HEK293 (cell line): ENCODE data around the gene ANKRD16.
A peak's percentile ranks its signal among the peaks of the same experiment; 100 is the strongest.

Source experiments
- ZBTB48 ChIP-seq: fragments of 450-650 bp; formaldehyde crosslinking; IDR thresholded peaks from 2 replicates; pipeline ENCODE4 v1.5.1; 2016; ENCODE audit warnings: missing biosample characterization, missing genetic modification characterization
- ZNF175 ChIP-seq: fragments of 450-650 bp; formaldehyde crosslinking; IDR thresholded peaks from 2 replicates; pipeline ENCODE4 v1.5.1; 2016; ENCODE audit warnings: missing biosample characterization, missing genetic modification characterization
- ZXDB ChIP-seq: fragments of 450-650 bp; formaldehyde crosslinking; IDR thresholded peaks from 2 replicates; pipeline ENCODE4 v1.5.1; 2016; ENCODE audit warnings: missing biosample characterization, missing genetic modification characterization
- TF ChIP-seq, protein P1 (sequence below): fragments of 450-650 bp; formaldehyde crosslinking; IDR thresholded peaks from 2 replicates; pipeline ENCODE4 v1.5.1; 2016; ENCODE audit warnings: missing biosample characterization, missing genetic modification characterization
- TF ChIP-seq, protein P2 (sequence below): fragments of 450-650 bp; formaldehyde crosslinking; IDR thresholded peaks from 2 replicates; pipeline ENCODE4 v1.5.1; 2016; ENCODE audit warnings: missing biosample characterization, missing genetic modification characterization

DNA sequence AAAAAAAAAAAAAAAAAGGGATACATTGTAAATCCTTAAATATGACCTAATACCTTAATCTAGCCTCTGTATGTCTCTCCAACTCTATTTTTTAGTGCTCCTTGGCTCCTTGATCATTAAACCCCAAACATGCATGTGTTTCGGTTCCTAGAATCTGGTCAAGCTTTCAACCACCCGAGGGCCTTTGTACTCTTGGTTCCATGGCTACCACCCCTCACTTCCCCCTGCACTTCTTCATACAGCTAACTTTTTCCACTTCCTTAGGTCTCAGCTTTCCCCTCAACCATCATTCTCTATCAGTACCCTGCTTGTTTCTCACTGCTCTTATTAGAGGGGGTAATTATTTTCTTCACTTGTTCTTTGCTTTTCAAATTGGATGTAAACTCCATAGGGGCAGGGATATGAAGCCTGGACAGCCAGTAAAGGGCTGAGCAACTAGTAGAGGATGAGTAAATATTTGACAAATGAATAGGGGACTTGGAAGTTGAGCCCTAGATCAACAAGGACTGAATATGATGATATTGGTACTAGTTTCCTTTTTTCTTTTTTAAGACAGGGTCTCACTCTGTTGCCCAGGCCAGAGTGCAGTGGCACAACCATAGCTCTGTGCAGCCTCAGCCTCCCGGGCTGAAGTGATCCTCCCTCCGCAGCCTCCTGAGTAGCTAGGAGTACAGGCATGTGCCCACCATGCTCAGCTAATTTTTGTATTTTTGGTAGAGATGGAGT, 72.2 kb downstream of the ANKRD16 start:
- no peak for TF ChIP-seq ZNF175 (tag by site-specific recombination)
- TF ChIP-seq, protein P1, sequence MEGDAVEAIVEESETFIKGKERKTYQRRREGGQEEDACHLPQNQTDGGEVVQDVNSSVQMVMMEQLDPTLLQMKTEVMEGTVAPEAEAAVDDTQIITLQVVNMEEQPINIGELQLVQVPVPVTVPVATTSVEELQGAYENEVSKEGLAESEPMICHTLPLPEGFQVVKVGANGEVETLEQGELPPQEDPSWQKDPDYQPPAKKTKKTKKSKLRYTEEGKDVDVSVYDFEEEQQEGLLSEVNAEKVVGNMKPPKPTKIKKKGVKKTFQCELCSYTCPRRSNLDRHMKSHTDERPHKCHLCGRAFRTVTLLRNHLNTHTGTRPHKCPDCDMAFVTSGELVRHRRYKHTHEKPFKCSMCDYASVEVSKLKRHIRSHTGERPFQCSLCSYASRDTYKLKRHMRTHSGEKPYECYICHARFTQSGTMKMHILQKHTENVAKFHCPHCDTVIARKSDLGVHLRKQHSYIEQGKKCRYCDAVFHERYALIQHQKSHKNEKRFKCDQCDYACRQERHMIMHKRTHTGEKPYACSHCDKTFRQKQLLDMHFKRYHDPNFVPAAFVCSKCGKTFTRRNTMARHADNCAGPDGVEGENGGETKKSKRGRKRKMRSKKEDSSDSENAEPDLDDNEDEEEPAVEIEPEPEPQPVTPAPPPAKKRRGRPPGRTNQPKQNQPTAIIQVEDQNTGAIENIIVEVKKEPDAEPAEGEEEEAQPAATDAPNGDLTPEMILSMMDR (tag by site-specific recombination), result 0 out of 2 replicates have a peak, but pooled peaks have one; percentile 15
- TF ChIP-seq, protein P2, sequence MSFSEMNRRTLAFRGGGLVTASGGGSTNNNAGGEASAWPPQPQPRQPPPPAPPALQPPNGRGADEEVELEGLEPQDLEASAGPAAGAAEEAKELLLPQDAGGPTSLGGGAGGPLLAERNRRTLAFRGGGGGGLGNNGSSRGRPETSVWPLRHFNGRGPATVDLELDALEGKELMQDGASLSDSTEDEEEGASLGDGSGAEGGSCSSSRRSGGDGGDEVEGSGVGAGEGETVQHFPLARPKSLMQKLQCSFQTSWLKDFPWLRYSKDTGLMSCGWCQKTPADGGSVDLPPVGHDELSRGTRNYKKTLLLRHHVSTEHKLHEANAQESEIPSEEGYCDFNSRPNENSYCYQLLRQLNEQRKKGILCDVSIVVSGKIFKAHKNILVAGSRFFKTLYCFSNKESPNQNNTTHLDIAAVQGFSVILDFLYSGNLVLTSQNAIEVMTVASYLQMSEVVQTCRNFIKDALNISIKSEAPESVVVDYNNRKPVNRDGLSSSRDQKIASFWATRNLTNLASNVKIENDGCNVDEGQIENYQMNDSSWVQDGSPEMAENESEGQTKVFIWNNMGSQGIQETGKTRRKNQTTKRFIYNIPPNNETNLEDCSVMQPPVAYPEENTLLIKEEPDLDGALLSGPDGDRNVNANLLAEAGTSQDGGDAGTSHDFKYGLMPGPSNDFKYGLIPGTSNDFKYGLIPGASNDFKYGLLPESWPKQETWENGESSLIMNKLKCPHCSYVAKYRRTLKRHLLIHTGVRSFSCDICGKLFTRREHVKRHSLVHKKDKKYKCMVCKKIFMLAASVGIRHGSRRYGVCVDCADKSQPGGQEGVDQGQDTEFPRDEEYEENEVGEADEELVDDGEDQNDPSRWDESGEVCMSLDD (tag by site-specific recombination), result no peak
- no peak for TF ChIP-seq ZXDB
- TF ChIP-seq ZBTB48 (tag by site-specific recombination), result no peak
